22Rv1 (cell line): ENCODE results near the gene FOLR2.

Experiments used
- H3K27ac ChIP-seq: fragments of 450-650 bp; 2 replicates; pipeline ENCODE4 v1.5.1; 2017
- CTCF ChIP-seq: fragments of 450-650 bp; IDR thresholded peaks from 2 replicates; pipeline ENCODE4 v1.5.1; 2017; ENCODE audit warnings: mild to moderate bottlenecking
- ZFX ChIP-seq: fragments of 450-650 bp; IDR thresholded peaks from 2 replicates; pipeline ENCODE4 v1.6.1; 2017; ENCODE audit warnings: antibody characterized with exemption, borderline replicate concordance

The FOLR2 gene

GRCh38 chr11:72229336-72229924 is 12.8 kb downstream of the FOLR2 start:
- TF ChIP-seq ZFX (no peak), CTCF (no peak)
- H3K27ac ChIP-seq: no peak overlapping the region

- no peak for TF ChIP-seq CTCF
- TF ChIP-seq ZFX: no peak
- no peak overlapping the region for H3K27ac ChIP-seq
These were observed 13.6 kb downstream of the FOLR2 start for GRCh38 chr11:72229925-72230763.

- no peak overlapping the region for H3K27ac ChIP-seq
- TF ChIP-seq CTCF (no peak), ZFX (no peak)
These were observed 14.3 kb downstream of the FOLR2 start for GRCh38 chr11:72230764-72231365.

GRCh38 chr11:72231396-72232259 is 15.0 kb downstream of the FOLR2 start:
- H3K27ac ChIP-seq: no peak overlapping the region
- TF ChIP-seq ZFX (no peak), CTCF (no peak)

GRCh38 chr11:72232260-72233055 is 15.9 kb downstream of the FOLR2 start:
- TF ChIP-seq CTCF (no peak), ZFX (no peak)
- H3K27ac ChIP-seq: no peak overlapping the region

GRCh38 chr11:72233056-72233772 is 16.6 kb downstream of the FOLR2 start:
- TF ChIP-seq CTCF: no peak
- TF ChIP-seq ZFX: no peak
- H3K27ac ChIP-seq: 0 out of 2 replicates have a peak overlapping the region, but pooled peaks have one; percentile 12
